Stimulated activated CD4-positive, alpha-beta T cell treated with anti-CD3 and anti-CD28 coated beads, Interleukin-1b, Interleukin-23, amount 100 ng/mL, for 1 hour (primary cell): ENCODE data around the gene PODXL.
"Not testable (repeated sequence)": the region's sequence is repeated elsewhere in the genome, so short reads cannot be mapped to it uniquely, and the experiment has no call there.

ENCODE experiments used
- DNase-seq, 2 donors: peaks; one replicate each; pipeline ENCODE4 v3.0.0-alpha.2; 2020; ENCODE audit warnings: low read depth in 2 of 2

Gene PODXL

DNA sequence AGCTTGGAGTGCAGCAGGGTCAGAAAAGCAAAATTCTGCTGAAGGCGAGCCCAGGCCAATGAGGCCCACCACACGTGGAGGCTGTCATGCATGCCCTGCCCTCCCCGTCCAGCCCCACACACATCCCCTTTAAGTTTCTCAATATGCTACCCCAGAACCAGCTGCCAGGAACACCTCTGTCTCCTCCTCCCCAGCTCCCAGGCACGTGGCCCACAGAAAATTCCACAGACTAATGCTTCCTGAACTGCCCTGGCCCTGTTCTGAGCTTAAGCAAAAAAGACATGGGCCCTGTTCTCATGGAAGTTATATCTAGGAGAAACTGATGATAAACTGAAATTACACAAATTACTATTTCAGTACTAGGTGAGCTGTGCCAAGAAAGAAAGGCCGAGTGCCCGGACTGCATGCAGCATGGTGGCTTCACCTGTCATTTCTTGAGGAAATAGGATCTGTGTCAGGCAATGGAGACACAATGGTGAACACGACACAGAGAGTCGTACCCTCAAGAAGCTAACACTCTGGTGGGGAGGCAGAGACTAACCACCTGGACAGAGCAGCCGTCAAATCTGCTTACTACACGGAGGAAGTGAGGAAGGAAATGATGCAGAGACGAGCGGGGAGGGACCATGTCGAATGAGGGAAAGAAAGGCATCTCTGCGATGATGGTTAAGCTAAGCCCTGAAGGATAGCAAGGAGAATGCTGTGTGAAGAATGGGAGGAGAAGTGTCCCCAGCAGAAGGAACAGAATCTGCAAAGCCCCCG lies 44.5 kb downstream of the PODXL start:
- DNase-seq = no peak

DNA sequence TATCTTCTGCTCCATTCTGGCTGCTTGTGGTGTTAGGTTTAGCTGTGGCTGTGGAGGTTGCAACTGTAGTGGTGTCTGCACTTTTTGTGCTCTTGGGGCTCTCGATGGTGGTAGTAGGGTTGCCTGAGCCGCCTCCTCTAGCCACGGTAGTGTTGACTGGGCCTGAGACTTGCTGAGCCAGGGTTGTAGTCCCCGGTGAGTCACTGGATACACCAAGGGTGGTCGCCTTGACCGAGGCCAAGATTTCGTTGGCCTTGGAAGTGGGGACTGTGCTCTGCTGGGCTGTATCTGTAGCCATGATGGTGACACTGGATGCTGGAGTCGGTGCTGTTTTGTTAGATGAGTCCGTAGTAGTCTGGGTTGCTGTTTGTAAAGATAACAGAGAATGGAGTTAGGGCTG lies 45.4 kb downstream of the PODXL start:
- no peak for DNase-seq

- DNase-seq = no peak
Observed at GRCh38 chr7:131509781-131510180, 46.6 kb downstream of the PODXL start.

DNA sequence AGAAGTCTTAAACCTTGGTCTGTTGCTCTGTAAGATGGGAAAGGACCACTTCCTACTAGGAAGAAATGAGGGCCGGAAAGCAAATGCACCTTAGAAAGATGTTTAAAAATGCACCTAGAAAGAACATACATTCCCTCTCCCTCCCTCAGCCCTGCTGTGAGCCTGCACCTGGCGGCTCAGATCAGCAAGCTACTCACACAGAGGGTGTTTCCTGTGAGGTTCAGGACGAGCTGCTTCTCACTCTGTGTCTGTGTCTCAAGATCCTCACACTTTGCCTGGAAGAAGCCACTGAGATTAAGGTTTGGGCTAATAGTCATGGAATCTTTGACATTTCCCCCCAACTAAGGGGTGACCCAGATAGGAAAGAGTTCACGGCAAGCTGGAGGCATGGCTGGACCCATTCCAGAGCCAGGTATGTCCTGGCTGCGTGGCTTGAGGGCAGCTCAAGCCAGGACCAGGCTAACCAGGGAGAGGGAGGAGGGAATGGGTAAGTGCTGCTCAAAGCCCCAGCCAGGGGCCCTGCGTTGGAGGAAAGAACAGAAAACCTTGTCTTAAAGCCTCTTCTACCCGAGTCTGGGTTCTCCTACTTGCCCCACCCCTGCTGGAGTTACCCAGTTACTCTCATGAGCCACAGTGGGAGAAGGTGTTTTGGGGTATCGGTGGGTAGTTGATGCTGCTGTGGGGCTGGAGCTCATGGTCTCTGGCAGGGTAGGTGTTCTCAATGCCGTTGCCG lies 47.5 kb downstream of the PODXL start:
- DNase-seq = no peak

GRCh38 chr7:131507592-131508331 lies 48.7 kb downstream of the PODXL start:
- DNase-seq = peak; percentile 53 to 79

DNA sequence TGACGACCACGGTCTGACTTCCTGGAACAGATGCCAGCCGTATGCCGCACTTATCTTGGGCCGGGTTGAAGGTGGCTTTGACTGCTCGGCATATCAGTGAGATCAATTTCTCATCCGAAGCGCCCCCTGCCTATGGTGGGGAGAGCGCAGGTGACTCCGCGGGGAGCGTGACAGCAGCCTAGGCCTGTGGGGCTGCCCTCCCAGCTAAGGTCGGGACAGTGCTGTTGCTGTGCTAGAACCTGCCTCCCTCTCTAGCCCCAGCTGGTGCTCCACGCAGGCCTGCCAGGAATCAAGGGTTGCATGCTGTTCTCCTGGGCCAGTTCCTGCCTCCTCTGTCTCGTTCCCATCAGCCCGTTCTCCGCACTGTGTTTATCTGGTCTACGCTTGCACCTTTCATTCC lies 49.8 kb downstream of the PODXL start:
- no peak for DNase-seq

- no peak for DNase-seq
Observed at GRCh38 chr7:131505636-131506557, 50.5 kb downstream of the PODXL start.

DNA sequence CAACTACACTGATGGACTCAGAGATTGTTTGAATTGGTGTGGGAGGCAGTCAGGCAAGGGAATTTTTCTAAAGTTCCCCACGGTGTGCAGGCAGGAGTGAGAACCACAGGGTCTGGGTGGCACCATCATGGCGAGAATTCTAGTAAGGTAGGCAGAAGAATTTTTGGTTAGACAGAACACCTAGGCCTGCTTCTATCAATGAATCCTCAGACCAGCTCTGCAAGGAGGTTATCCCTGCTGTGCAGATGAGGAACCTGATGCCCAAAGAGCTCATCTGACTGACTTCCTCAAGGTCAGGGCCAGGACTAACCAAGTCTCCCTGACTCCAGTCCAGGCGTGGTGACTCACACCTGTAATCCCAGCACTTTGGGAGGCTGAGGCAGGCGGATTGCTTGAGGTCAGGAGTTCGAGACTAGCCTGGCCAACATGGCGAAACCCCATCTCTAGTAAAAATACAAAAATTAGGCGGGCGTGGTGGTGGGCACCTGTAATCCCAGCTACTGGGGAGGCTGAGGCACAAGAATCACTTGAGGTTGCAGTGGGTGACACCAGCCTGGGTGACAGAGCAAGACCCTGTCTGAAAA lies 51.3 kb downstream of the PODXL start:
- not testable (repeated sequence) for DNase-seq

DNA sequence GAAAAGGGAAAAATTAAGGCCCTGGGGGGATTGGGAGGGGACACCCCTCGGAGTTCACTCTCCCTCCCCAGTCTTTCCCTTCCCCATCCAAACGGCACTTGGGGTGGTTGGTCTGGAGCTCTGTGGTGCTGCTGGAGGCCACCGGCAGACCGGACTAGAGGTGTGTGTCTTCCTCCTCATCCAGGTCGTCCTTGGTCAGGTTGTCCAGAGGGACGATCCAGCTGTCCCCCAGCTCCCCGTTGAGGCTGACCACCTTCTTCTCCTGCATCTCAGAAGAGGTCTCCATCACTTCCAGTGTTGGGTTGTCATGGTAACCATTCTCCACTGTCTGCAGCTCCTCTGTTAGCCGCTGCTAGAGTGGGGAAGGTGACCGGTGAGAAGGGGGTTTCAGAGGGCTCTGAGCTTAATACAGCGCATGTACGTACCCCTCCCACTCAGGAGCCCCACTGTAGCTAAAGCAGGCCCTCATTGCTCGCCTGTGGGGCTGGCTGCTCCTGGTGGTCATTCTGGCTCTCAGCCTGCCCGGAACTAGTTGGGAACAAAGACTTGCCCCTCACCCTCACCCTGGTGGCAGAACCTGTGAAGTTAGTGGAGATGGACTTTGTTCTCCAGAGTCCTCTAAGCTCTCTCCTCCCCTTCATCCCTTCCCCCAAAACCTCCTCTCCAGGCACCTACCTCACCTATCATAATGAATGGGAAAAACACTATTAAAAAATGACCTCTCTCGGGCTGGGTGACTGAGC lies 52.1 kb downstream of the PODXL start:
- no peak for DNase-seq

DNA sequence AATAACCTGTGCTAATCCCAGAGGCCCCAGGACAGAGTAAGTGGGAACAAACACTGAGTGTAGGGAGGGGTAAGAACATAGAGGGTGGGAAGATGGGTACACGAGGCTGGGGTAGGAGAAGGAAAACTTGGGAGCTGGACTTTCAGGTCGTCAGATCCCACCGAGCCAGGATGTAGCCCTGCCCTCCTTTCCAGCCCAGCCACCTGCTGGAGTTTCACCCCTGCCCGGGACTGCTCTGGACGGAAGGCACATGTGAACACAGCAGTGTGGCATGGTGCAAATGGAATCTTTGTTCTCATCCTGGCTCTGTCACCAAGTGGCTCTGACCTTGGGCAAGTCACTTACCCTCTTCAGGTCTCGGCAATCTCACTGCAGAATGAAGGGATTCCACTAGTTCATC lies 52.8 kb downstream of the PODXL start:
- no peak for DNase-seq

GRCh38 chr7:131502810-131503508 lies 53.5 kb downstream of the PODXL start:
- DNase-seq = no peak

DNA sequence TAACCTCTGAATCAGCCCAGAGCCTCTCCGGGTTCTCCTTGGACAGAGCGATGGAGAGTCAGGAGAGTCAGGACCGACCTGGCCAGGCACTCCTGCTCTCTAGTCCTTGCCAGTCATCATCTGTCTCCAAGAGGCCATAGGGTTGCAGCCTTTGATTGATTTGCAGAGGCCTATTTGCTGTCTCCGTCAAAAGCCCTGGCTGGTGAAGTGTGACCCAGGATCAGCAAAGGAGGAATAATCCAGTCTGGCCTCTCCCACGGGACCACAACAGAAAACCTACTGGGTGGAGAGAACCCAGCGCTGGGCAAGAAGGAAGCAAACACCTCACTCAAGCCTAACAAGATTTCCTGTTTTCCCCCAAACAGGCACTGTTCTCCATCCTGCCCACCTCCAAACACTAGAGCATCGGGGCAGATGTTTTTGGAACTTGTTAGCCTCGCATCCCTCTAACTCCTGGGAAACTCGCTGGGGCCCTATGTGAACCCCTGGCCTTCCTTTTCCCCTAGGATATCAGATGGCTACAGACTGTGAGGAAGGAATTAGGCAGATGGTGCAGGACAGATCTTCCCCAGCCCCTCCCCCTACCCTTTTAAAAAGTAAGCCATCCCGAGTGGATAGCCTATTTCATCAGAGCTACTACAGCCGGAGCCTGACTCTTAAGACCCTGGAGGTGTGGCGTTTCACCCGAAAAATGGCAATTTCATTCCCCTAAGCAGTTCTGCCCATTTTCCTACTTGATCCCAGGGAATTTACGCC lies 54.3 kb downstream of the PODXL start:
- DNase-seq = no peak

- peak in 1 of 2 donors; percentile 10 for DNase-seq
Observed at GRCh38 chr7:131501422-131501821, 55.0 kb downstream of the PODXL start.

GRCh38 chr7:131500357-131500756 lies 56.1 kb downstream of the PODXL start:
- no peak for DNase-seq

- DNase-seq = no peak
Observed at GRCh38 chr7:131499801-131500200, 56.6 kb downstream of the PODXL start.

GRCh38 chr7:131498237-131498885 lies 58.1 kb downstream of the PODXL start:
- no peak for DNase-seq

- DNase-seq = no peak
Observed at GRCh38 chr7:131497454-131497853, 59.0 kb downstream of the PODXL start.

DNA sequence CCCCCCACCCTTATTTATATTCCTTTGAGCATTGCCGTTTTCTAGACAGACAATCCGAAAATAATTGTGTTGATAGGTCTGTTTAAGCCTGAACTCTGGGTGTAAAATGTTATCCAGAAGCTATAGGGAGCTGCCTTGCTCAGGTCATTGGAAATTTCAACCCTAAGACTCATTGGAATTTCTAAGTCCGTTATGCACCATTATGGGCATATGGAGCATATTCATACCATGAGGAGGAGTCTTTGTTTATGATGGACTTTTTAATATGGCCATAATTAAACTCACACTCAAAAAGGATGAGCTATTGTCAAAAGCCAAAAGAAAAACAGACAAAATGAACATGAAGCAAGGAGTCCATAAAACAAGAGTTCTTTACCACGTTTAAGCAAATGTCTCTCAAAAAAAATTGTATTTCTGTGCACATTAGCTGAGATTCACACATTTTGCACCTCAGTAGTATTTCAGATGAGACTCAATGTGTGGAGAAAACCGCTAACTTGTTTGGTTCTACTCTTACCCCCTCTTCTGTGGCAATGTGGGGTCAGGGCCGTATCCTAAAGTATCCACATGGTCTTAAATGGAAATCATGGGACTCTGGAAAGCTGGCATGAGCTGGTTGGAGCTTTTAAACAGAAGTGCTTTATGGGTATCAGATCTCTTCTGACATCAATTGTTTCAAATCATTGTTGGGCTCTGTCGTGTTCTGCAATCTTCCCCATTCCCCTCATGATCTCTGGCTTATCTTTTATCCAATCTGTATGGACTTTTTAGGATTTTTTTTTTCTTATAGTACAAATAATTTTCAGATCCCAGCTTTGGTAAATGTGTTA lies 60.5 kb downstream of the PODXL start:
- DNase-seq = no peak
